ENCODE data around the gene NDUFB5. TPM values are rescaled to one million over a fixed set of nuclear protein-coding genes. Genes with fewer than 3 reads are reported as not detected.

Gene NDUFB5
- total RNA-seq, 4 donors from 2014 or later, result 62.7 to 112 (median 83.1) TPM

GRCh38 chr3:179591313-179591712 lies 13.3 kb upstream of the NDUFB5 start:
- DNase-seq (ENCODE audit: extremely low spot score), result no peak
- Histone ChIP-seq H3K36me3 (peaks cover 44 to 100% (median 90%) of the 10 kb centered on the region in 4 donors), H3K27ac (replicated peaks in 1 of 4) (peak overlapping the region in 2 of 4 donors; percentile 17 to 40), H3K4me1 (peaks cover 0 to 19% (median 15%) of the 10 kb centered on the region in 4 donors), H3K9me3 (no peaks in the 10 kb centered on the region), H3K27me3 (no peaks in the 10 kb centered on the region), H3K4me3 (no peak overlapping the region)
- no peak for TF ChIP-seq POLR2A (IDR thresholded peaks at IDR 0.05; ENCODE audit: low read depth)
- TF ChIP-seq POLR2AphosphoS5 (IDR thresholded peaks at IDR 0.05), result no peak
- TF ChIP-seq CTCF (IDR thresholded peaks at IDR 0.05), result no peak
- no peak for TF ChIP-seq EP300 (IDR thresholded peaks at IDR 0.05)
- intact Hi-C loops (cut with DNase I), result no loop called here
- WGBS, result 59% methylated on average over 1 of the region's 1 CpG

GRCh38 chr3:179599531-179599930 lies 5.1 kb upstream of the NDUFB5 start:
- DNase-seq (ENCODE audit: extremely low spot score), result no peak
- H3K9me3 ChIP-seq, result no peaks in the 10 kb centered on the region
- H3K4me3 ChIP-seq, result no peak overlapping the region
- no peaks in the 10 kb centered on the region for H3K27me3 ChIP-seq
- no peak overlapping the region for H3K27ac ChIP-seq (replicated peaks in 1 of 4)
- intact Hi-C loops (cut with DNase I), result no loop called here
- H3K4me1 ChIP-seq, result peaks cover 7 to 18% (median 14%) of the 10 kb centered on the region in 4 donors
- peaks cover 24 to 78% (median 72%) of the 10 kb centered on the region in 4 donors for H3K36me3 ChIP-seq
- TF ChIP-seq EP300 (IDR thresholded peaks at IDR 0.05), result no peak
- no peak for TF ChIP-seq POLR2AphosphoS5 (IDR thresholded peaks at IDR 0.05)
- TF ChIP-seq POLR2A (IDR thresholded peaks at IDR 0.05; ENCODE audit: low read depth), result no peak
- no peak for TF ChIP-seq CTCF (IDR thresholded peaks at IDR 0.05)
- WGBS, result 91% methylated on average over 4 of the region's 4 CpGs

GRCh38 chr3:179603321-179603720 lies 1.3 kb upstream of the NDUFB5 start:
- WGBS, result 75% methylated on average over 4 of the region's 4 CpGs
- intact Hi-C loops (cut with DNase I), result no loop called here
- no peaks in the 10 kb centered on the region for H3K27me3 ChIP-seq
- no peak for DNase-seq (ENCODE audit: extremely low spot score)
- peaks cover 14 to 52% (median 41%) of the 10 kb centered on the region in 4 donors for H3K36me3 ChIP-seq
- H3K4me3 ChIP-seq, result peak overlapping the region in 3 of 4 donors; percentile 77 to 92 (median 81)
- peaks cover 20 to 50% (median 39%) of the 10 kb centered on the region in 4 donors for H3K4me1 ChIP-seq
- H3K27ac ChIP-seq (replicated peaks in 1 of 4), result no peak overlapping the region
- TF ChIP-seq CTCF (IDR thresholded peaks at IDR 0.05), result no peak
- TF ChIP-seq POLR2A (IDR thresholded peaks at IDR 0.05; ENCODE audit: low read depth), result no peak
- no peak for TF ChIP-seq POLR2AphosphoS5 (IDR thresholded peaks at IDR 0.05)
- TF ChIP-seq EP300 (IDR thresholded peaks at IDR 0.05), result no peak
- no peaks in the 10 kb centered on the region for H3K9me3 ChIP-seq

- Histone ChIP-seq H3K4me3 (peak overlapping the region; percentile 71 to 92 (median 79)), H3K27ac (replicated peaks in 1 of 4) (peak overlapping the region; percentile 89 to 93 (median 92)), H3K4me1 (peaks cover 20 to 55% (median 44%) of the 10 kb centered on the region in 4 donors), H3K9me3 (no peaks in the 10 kb centered on the region), H3K27me3 (no peaks in the 10 kb centered on the region), H3K36me3 (peaks cover 14 to 52% (median 36%) of the 10 kb centered on the region in 4 donors)
- no peak for TF ChIP-seq POLR2A (IDR thresholded peaks at IDR 0.05; ENCODE audit: low read depth)
- TF ChIP-seq POLR2AphosphoS5 (IDR thresholded peaks at IDR 0.05), result no peak
- TF ChIP-seq EP300 (IDR thresholded peaks at IDR 0.05), result no peak
- WGBS, result 4% methylated on average over 3 of the region's 3 CpGs
- no peak for DNase-seq (ENCODE audit: extremely low spot score)
- intact Hi-C loops (cut with DNase I), result no loop called here
Observed at GRCh38 chr3:179603831-179604230, 763 bp upstream of the NDUFB5 start.

GRCh38 chr3:179606534-179607085 lies 2.0 kb downstream of the NDUFB5 start:
- intact Hi-C loops (cut with DNase I), result loop anchor here (5.0 kb wide), 1 partner anchor 46 kb away; the partner anchor contains the start of gene USP13
- H3K4me3 ChIP-seq, result no peak overlapping the region
- peaks cover 20 to 59% (median 52%) of the 10 kb centered on the region in 4 donors for H3K4me1 ChIP-seq
- H3K27ac ChIP-seq (replicated peaks in 1 of 4), result no peak overlapping the region
- WGBS, result 92% methylated on average over 4 of the region's 4 CpGs
- H3K9me3 ChIP-seq, result no peaks in the 10 kb centered on the region
- TF ChIP-seq POLR2AphosphoS5 (IDR thresholded peaks at IDR 0.05) (no peak), POLR2A (IDR thresholded peaks at IDR 0.05; ENCODE audit: low read depth) (no peak), CTCF (IDR thresholded peaks at IDR 0.05) (no peak), EP300 (IDR thresholded peaks at IDR 0.05) (no peak)
- no peak for DNase-seq (ENCODE audit: extremely low spot score)
- H3K27me3 ChIP-seq, result no peaks in the 10 kb centered on the region
- peaks cover 0 to 33% (median 15%) of the 10 kb centered on the region in 4 donors for H3K36me3 ChIP-seq
